Measurements from ENCODE around the gene BMP7.

Gene BMP7

DNA sequence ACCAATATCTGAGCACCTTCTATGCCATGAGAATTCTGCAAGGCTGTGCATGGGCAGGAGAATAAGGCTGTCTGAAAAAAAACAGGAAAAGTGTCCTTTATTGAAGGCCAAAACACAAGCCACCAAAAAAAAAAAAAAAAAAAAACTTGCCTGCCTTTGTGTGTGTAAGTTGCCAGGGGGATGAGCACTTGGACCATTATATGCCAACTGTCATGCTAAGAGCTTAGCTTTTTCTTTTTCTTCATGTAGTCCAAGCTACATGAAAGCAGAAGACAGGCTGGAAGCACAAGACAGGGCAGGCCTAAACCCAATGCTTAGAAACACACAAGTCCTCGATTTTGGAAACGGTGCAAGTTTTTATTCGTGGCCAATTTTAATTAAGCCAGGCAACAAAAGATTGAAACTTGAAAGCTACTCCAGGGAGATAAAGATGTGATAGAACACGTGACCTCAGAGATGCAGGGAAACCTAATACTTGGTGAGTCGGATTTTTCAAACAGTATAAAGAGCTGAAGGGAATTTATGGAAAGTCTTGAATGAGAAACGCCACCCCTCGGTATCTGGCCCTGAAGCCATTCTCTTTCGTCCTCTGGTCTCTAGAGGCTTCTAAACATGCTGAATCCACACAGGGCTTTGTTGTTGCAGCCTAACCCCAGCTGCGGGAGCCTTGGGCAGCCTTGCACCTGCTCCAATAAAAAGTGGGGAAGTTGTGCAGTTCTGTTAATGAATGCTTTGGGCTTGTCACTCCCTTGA is 8.6 kb downstream of the BMP7 start (continued):
- TF ChIP-seq ZNF362 (tag by site-specific recombination; IDR thresholded peaks at IDR 0.05) = peak; percentile 62; the same call in 1 of the 2 replicates
- peak; percentile 78; the same call in 1 of the 2 replicates for TF ChIP-seq ZNF394 (tag by site-specific recombination; IDR thresholded peaks at IDR 0.05; ENCODE audit: borderline replicate concordance)
- TF ChIP-seq, protein P1, sequence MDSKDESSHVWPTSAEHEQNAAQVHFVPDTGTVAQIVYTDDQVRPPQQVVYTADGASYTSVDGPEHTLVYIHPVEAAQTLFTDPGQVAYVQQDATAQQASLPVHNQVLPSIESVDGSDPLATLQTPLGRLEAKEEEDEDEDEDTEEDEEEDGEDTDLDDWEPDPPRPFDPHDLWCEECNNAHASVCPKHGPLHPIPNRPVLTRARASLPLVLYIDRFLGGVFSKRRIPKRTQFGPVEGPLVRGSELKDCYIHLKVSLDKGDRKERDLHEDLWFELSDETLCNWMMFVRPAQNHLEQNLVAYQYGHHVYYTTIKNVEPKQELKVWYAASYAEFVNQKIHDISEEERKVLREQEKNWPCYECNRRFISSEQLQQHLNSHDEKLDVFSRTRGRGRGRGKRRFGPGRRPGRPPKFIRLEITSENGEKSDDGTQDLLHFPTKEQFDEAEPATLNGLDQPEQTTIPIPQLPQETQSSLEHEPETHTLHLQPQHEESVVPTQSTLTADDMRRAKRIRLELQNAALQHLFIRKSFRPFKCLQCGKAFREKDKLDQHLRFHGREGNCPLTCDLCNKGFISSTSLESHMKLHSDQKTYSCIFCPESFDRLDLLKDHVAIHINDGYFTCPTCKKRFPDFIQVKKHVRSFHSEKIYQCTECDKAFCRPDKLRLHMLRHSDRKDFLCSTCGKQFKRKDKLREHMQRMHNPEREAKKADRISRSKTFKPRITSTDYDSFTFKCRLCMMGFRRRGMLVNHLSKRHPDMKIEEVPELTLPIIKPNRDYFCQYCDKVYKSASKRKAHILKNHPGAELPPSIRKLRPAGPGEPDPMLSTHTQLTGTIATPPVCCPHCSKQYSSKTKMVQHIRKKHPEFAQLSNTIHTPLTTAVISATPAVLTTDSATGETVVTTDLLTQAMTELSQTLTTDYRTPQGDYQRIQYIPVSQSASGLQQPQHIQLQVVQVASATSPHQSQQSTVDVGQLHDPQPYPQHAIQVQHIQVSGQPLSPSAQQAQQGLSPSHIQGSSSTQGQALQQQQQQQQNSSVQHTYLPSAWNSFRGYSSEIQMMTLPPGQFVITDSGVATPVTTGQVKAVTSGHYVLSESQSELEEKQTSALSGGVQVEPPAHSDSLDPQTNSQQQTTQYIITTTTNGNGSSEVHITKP (tag by site-specific recombination; IDR thresholded peaks at IDR 0.05) = peak; percentile 60; the same call in 1 of the 2 replicates
- TF ChIP-seq GFI1B (tag by site-specific recombination; IDR thresholded peaks at IDR 0.05) = peak; percentile 30; the same call in 1 of the 2 replicates
- peak; percentile 51 for TF ChIP-seq KLF10 (tag by site-specific recombination; IDR thresholded peaks at IDR 0.05)
- TF ChIP-seq ZNF341 (tag by site-specific recombination; IDR thresholded peaks at IDR 0.05; ENCODE audit: low read depth) = peak; percentile 51; the same call in 1 of the 2 replicates
- TF ChIP-seq PRDM2 (tag by site-specific recombination; IDR thresholded peaks at IDR 0.05; ENCODE audit: borderline replicate concordance) = no peak
- TF ChIP-seq ZIC2 (tag by site-specific recombination; IDR thresholded peaks at IDR 0.05) = peak; percentile 40; the same call in 1 of the 2 replicates
- TF ChIP-seq ZNF561 (tag by site-specific recombination; IDR thresholded peaks at IDR 0.05; ENCODE audit: borderline replicate concordance) = peak; percentile 96
- TF ChIP-seq TCF7L2 (IDR thresholded peaks at IDR 0.05; ENCODE audit: borderline replicate concordance, low read depth, low read length) = 0 out of 2 replicates have a peak, but pooled peaks have one; percentile 62
- TF ChIP-seq GLIS2 (tag by site-specific recombination; IDR thresholded peaks at IDR 0.05) = no peak
- peak; percentile 47; the same call in 1 of the 2 replicates for TF ChIP-seq ZNF2 (tag by site-specific recombination; IDR thresholded peaks at IDR 0.05)
- TF ChIP-seq, protein P2, sequence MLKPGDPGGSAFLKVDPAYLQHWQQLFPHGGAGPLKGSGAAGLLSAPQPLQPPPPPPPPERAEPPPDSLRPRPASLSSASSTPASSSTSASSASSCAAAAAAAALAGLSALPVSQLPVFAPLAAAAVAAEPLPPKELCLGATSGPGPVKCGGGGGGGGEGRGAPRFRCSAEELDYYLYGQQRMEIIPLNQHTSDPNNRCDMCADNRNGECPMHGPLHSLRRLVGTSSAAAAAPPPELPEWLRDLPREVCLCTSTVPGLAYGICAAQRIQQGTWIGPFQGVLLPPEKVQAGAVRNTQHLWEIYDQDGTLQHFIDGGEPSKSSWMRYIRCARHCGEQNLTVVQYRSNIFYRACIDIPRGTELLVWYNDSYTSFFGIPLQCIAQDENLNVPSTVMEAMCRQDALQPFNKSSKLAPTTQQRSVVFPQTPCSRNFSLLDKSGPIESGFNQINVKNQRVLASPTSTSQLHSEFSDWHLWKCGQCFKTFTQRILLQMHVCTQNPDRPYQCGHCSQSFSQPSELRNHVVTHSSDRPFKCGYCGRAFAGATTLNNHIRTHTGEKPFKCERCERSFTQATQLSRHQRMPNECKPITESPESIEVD (tag by site-specific recombination; IDR thresholded peaks at IDR 0.05) = peak; percentile 93
- peak; percentile 83 for TF ChIP-seq ZXDB (tag by site-specific recombination; IDR thresholded peaks at IDR 0.05)
- TF ChIP-seq ZFP41 (tag by site-specific recombination; IDR thresholded peaks at IDR 0.05; ENCODE audit: borderline replicate concordance) = no peak
- peak; percentile 52 for TF ChIP-seq ZBTB17 (tag by site-specific recombination; IDR thresholded peaks at IDR 0.05)
- no peak for TF ChIP-seq ZNF223 (tag by site-specific recombination; IDR thresholded peaks at IDR 0.05)
- TF ChIP-seq YY1 (tag by site-specific recombination; IDR thresholded peaks at IDR 0.05) = 0 out of 2 replicates have a peak, but pooled peaks have one; percentile 32
- TF ChIP-seq ZNF747 (tag by site-specific recombination; IDR thresholded peaks at IDR 0.05) = no peak
- TF ChIP-seq, protein P3, sequence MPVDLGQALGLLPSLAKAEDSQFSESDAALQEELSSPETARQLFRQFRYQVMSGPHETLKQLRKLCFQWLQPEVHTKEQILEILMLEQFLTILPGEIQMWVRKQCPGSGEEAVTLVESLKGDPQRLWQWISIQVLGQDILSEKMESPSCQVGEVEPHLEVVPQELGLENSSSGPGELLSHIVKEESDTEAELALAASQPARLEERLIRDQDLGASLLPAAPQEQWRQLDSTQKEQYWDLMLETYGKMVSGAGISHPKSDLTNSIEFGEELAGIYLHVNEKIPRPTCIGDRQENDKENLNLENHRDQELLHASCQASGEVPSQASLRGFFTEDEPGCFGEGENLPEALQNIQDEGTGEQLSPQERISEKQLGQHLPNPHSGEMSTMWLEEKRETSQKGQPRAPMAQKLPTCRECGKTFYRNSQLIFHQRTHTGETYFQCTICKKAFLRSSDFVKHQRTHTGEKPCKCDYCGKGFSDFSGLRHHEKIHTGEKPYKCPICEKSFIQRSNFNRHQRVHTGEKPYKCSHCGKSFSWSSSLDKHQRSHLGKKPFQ (tag by site-specific recombination; IDR thresholded peaks at IDR 0.05) = peak; percentile 62
- TF ChIP-seq ZSCAN16 (tag by site-specific recombination; IDR thresholded peaks at IDR 0.05) = no peak
- TF ChIP-seq ZBTB8A (tag by site-specific recombination; IDR thresholded peaks at IDR 0.05) = peak; percentile 63
